ENCODE results near the gene CASR.
A peak's percentile ranks its signal among the peaks of the same experiment; 100 is the strongest.

The CASR gene

DNA sequence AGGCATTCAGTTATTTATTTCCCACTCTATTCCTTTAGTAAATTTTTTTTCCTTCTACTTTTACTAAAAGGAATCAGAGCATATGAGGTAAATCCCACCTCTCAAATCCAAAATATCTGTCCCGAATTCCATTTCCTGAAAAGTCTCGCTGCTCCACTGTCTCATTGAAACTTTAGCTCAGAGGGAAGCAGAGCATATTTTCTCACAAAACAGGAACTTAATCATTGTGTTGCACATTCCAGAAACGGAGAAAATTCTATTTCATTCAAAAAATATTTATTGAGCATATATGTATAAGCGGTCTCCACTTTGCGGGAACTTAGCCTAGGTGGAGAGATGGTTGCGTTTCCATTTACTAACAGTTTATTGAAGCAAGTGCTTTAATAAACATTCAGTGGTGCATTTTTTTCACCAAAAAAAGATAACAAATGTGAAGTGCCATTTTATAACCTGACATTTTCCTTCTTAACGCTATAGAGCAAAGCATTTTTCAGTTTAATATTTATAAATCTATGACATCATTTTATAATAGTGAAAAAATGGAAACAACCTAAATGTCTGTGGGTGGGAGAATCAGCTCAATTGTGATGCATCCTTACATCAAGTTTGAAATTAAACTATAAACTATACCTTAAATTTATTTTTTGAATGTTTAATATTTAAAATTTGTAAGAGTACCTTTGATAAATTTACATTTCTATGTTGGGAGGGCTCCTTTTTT lies 74.3 kb downstream of the CASR start:
- FAIRE-seq (no peak), DNase-seq (ENCODE audit: low spot score) (no peak)

DNA sequence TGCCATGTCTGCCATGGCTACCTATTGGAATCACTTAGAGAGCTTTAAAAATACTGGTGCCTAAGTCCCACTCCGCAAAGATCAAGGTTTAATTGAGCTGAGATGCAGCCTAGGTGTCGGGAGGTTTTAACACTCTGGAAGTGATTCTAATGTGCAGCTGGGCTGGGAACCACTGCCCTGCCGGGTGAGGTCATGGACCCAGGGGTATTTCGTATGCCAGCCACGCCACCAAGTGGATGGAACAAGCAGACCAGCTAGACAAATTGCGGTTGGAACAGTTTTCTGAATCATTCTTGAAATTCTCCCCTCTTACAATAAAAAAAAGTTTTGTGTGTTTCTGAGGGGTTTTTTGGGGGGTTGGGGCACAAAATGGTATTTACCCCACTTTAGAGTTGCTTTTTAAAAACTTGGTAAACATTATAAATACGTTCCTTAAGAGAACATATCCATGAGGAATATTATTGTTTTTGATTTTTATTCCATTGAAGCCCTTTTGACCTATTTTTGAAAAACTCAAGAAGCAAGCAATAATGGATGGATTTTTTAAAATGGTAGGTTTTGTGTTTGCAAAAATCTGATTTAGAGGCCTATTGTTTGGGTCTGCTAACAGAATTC lies 75.4 kb downstream of the CASR start:
- DNase-seq (ENCODE audit: low spot score) (peak; percentile 46), FAIRE-seq (peak; percentile 10)

DNA sequence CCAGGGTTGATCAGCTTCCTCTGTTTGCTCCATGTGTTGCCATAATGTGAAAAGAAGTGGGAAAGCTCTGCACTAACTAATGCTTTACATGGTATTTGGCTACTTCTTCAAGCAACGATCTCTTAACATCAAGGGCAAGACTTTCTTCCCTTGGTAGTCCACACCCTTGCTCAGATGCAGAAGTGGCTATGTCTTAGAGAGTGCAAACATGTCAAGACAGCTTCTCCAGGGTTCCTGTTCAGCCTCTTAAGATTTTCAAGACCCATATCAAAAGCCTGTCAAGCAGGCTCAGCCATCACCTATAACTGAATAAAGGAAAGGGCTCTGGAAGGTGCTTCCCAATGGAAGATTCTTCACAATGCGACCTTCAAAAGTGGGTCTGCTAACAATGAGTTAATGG lies 76.7 kb downstream of the CASR start:
- FAIRE-seq (no peak), DNase-seq (ENCODE audit: low spot score) (no peak)

DNA sequence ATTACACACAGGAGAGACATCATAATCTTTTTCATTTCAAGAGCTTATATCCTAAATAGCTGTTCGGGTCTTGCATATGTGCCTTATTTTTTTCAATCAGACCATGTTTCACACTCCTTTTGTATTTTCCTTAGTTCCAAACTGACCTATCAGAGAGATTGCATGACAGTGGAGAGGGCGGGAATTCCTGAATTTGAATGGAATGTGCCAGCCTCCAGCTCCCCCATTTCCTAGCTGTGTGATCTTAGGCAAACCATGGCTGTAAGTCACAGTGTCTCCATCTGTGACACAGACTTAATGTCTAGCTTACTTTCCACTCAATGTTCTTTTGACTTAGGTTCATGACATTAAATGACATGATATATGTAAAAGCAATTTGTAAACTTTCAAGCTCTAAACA lies 79.6 kb downstream of the CASR start:
- DNase-seq (ENCODE audit: low spot score) (no peak), FAIRE-seq (no peak)

DNA sequence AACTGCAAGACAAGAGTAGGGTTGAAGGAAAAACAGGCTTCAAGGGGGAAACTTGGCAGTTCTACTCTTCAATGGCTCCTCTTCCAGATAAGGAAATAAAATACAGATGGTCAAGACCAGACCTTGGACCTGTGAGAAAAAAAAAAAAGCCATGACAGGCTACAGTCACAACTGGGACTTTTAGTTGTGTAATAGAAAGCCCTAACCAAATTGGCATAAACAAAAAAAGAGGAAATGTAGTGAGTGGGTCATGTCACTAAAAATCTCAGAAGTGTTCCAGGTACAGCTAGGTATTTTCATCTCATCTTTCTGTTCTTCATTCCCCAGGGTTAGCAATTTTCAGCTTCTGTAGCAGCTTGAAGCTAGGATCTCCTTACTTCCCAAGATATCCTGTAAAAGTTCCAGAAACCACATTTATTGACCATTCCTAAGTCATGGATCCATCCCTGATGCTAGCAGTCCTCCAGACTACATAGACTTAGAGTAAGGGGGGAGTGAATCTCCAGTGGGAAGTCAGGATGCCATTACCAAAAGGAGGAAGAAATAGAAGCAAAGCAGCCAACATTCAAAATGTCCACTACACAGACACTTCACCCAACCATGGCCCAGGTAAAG lies 80.6 kb downstream of the CASR start:
- DNase-seq (ENCODE audit: low spot score) (no peak), FAIRE-seq (no peak)

DNA sequence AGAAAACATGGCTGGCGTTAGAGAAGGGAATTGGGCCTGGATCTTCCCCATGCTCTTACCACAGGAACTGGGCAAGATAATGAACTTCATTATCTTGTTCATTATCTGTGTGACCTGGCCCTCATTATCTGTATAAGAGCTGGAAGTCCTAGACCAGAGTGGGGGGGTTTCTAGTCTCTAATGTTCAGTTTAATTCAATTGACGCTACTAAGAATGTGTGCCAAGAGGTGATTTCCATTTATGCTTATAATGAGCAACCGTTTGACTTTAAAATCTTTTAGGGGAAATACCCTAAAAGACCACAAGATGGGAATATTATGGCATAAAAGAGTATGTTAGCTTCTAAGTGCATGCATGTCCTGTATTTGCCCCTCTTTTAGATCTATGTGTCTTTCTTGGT lies 82.5 kb downstream of the CASR start:
- FAIRE-seq (no peak), DNase-seq (ENCODE audit: low spot score) (no peak)

DNA sequence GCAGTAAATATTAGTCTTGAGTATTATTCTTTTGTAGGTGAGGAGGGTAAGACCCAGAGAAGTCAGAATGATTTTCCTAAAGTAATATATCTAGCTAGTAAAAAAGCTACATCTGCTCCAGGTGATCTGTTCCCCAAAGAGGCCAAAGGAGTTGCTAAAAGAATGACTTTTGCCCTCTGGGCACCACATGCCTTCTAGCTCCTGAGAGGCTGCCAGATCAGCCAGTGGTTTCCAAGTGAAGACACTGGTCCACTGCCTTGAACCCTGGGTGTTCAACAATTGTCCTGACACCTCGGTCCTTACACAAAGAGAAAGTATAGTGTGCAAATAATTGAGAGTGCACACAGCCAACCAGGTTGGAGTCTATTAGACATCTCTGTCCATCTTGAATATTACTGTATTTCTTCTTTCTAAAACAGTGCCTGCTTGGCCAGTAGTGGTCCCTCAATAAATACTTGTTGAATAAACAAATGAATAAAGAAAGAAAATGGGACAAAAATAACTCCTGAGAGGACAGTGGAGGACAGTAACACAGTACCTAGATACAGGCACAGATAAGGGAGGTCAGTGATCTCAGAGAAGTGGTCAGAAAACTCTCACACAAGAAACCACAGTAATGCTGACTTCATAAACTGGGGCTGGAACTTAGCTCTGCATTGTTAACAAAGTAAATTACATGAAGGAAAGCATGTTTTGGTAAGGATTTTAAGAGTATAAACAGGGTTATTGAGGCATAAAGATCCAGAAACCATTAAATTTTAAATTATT lies 85.0 kb downstream of the CASR start:
- DNase-seq (ENCODE audit: low spot score) (peak; percentile 18), FAIRE-seq (peak; percentile 79)

DNA sequence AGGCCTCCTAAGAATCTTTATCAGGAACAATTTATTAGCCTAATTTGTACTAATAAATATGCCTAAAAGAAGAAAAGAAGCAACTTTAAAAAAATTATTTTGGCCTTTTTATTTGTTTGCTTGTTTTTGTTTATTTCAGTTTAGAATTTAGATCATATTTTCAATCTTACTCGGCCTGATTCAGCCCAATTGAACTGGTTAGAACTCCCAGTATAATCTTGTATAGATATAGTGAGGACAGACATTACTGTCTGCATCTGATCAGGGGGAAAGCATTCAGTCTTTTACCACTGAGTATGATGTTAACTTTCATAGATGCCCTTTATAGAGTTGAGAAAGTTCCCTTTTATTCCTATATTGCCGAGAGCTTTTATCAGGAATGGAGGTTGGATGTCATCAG lies 85.6 kb downstream of the CASR start:
- no peak for FAIRE-seq

DNA sequence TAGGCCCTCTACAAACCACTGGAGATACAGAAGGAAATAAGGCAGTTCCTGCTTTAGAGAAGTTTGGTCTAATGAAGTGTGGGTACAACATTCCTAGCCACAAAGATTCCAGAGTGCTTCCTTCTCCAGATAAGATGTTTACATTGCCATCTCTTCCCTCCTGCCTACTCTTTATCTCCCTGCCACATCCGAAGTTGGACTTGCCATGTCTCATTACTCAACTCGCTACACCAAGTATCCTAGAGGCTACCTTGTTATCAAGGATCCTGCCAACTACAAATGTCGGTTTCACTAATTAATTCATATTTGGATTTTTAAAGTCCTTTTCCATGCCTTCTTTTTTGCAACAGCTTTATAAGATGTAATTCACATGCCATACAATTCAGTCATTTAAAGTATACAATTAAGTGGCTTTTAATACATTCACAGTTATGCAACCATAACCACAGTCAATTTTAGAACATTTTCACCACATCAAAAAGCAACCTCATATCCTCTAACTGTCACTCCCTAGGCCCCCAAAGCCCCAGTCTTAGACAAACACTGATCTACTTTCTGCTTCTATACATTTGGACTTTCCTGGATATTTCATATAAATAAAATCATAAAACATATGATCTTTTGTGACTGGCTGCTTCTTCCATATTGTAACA lies 87.9 kb downstream of the CASR start:
- DNase-seq (ENCODE audit: low spot score) (no peak), FAIRE-seq (no peak)

More for the DNA sequence above, 85.6 kb downstream of the CASR start:
- no peak for DNase-seq (ENCODE audit: low spot score)

DNA sequence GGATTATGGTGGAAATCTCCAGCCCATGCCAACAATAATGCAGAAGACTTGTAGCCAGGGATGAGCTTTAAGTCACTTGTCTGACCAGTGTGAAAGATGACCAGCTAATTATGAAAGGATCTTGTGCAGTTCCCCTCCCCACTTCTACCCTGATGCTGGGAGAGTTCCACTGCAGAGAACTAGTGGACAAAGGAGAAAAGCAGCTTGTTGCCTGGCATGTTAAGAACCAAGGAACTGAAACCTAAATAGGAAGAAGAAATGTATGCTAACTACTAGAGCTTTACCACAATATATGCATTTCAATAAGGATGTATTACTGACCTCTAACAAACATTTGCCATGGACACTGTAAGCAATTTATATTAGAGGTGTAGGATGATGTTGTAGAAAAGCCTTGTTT lies 89.4 kb downstream of the CASR start:
- FAIRE-seq (no peak), DNase-seq (ENCODE audit: low spot score) (no peak)

DNA sequence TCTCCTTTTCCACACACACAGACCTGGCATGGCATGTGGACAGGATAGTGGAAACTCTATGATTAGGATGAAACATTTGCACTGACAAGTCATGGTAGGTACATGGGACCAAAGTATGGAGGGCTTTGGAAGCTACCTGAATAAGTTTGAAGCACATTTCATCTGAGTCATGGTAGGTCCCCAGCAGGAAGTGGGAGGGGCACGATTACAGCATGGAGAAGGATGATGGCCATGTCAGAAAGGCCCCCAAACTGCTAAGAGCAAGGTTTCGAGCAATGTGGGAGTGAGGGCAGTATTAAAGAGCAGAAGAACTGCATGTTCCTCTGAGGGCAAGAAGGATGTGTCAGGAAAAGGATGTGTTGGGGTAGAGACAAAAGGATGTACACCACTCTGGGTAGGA lies 90.0 kb downstream of the CASR start:
- no peak for FAIRE-seq
- DNase-seq (ENCODE audit: low spot score): no peak

DNA sequence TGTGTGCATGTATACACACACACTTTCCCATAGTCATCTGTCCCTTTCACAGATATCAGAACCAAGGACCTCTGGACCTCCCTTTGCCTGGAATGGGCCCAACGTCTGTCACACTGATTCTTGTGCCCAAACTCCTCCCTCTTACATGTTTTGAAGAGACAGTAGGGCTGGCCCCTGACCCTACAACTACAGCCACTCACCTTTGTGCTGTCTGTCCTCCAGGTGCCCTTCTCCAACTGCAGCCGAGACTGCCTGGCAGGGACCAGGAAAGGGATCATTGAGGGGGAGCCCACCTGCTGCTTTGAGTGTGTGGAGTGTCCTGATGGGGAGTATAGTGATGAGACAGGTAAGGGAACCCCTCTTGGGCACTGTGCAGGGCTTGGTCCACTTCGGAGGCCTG lies 98.4 kb downstream of the CASR start:
- FAIRE-seq: no peak
- DNase-seq (ENCODE audit: low spot score): no peak

DNA sequence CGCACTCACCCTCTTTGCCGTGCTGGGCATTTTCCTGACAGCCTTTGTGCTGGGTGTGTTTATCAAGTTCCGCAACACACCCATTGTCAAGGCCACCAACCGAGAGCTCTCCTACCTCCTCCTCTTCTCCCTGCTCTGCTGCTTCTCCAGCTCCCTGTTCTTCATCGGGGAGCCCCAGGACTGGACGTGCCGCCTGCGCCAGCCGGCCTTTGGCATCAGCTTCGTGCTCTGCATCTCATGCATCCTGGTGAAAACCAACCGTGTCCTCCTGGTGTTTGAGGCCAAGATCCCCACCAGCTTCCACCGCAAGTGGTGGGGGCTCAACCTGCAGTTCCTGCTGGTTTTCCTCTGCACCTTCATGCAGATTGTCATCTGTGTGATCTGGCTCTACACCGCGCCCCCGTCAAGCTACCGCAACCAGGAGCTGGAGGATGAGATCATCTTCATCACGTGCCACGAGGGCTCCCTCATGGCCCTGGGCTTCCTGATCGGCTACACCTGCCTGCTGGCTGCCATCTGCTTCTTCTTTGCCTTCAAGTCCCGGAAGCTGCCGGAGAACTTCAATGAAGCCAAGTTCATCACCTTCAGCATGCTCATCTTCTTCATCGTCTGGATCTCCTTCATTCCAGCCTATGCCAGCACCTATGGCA lies 100.5 kb downstream of the CASR start:
- FAIRE-seq: no peak
- DNase-seq (ENCODE audit: low spot score): no peak

DNA sequence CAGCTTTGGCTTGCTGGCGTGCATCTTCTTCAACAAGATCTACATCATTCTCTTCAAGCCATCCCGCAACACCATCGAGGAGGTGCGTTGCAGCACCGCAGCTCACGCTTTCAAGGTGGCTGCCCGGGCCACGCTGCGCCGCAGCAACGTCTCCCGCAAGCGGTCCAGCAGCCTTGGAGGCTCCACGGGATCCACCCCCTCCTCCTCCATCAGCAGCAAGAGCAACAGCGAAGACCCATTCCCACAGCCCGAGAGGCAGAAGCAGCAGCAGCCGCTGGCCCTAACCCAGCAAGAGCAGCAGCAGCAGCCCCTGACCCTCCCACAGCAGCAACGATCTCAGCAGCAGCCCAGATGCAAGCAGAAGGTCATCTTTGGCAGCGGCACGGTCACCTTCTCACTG lies 101.0 kb downstream of the CASR start:
- FAIRE-seq: no peak

DNA sequence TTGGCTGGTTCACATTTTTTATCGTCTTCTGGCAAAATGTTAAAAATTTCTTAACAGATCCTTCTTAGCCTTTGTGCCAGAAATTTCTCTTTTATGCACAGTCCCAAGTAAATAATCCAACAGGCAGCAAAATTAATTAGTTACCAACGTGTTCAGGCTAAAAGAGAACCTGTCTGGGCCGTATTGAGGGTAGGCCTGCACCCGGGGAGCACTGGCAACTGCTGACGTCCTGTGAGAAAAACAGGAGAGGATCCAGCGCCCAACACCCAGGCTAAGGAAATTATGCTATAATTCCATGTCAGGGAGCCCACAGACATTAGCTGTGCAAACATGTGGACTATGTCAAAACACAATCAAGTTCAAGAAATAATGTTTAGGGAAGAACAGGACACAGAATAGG lies 110.9 kb downstream of the CASR start:
- DNase-seq (ENCODE audit: low spot score) (no peak), FAIRE-seq (no peak)

More for the DNA sequence above, 101.0 kb downstream of the CASR start:
- DNase-seq (ENCODE audit: low spot score): no peak

DNA sequence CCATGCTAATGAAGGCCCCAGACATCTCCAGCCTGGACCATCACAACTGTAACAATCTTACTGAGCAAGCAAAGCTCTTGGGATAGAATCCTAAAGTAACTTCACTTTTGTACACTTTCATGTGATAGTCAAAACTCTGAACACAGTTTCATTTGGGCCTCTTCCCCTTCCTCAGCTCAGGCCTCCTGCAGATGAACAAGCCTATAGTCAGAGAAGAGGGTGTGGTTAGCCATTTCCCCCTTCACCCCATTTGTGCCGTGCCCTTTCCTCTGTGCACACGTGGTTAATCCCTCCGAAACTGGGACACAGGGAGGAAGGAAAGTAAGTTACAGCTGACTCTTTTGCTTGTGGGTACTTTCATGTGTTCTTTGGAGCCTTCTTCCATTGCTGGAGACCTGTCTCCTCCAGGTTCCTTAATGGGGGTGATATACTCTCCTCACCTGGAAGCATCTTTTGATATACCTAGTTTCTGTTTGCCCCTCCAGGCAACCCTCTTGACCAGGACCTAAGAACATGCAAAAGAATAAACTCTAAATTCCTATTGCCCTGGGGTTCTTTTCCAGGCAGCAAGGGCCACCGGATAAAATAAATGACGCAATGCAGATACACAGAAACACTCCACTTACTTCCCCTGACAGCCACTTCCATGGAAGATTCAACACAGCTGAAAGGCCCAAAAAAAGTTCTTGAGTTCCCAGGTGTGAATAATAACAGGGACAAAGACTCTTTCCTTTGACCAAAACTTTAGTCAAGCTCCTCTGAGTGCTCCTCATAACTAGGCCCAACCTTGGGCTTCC lies 112.0 kb downstream of the CASR start:
- FAIRE-seq (no peak), DNase-seq (ENCODE audit: low spot score) (no peak)

DNA sequence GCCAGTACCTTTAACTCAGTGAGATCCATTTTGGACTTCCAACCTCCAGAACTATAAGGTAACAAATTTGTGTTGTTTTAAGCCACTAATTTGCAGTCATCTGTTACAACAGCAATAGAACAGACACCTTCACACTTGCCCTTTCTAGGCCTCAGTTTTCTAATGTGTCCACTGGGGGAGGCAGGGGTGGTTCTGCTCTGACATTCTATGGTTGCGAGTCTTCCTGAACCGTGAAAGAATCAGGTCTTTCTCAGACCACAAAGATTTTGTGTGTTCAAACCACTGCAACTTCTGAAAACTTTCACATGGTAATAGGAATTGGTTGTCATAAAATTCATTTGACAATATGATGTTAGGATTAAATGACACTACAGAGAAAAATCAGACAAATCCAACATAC lies 114.8 kb downstream of the CASR start:
- no peak for FAIRE-seq
- DNase-seq (ENCODE audit: low spot score): no peak

DNA sequence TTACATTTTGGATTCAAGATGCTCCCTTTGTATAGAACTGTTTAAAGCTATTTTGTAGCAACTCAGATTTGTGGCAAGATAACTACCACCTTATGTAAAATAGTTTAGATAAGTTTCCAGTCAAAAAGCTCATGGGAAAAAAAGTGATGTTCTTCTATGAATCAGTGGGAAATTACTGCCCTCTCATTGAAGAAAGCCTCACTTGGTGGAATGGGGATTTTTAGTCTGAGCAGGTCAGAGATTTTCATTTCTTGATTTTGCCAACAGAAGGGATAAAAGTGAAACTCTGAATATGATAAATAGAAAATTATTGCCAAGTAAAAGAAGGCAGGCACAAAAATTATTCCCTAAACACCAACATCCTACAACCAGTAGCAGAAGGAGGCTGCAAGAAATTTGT lies 115.7 kb downstream of the CASR start:
- FAIRE-seq: no peak

DNA sequence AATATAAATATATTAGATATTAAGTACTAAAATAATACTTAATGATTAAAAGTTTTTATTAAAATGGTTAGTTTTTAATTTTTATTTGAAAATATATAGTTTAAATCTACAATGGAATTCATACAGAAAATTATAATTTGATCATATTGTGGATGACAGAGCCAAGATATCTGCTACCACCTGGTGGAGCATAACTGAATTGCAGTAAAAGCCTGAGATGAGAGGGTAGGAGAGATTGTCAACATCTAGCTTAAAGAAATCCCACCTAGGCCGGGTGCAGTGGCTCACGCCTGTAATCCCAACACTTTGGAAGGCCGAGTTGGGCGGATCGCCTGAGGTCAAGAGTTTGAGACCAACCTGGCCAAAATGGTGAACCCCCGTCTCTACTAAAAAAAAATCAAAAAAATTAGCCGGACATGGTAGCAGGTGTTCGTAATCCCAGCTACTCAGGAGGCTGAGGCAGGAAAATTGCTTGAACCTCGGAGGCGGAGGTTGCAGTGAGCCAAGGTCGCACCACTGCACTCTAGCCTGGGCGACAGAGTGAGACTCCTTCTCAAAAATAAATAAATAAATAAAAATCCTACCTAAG lies 116.5 kb downstream of the CASR start:
- peak; percentile 95 for FAIRE-seq
- peak; percentile 35 for DNase-seq (ENCODE audit: low spot score)

More for the DNA sequence above, 115.7 kb downstream of the CASR start:
- no peak for DNase-seq (ENCODE audit: low spot score)

DNA sequence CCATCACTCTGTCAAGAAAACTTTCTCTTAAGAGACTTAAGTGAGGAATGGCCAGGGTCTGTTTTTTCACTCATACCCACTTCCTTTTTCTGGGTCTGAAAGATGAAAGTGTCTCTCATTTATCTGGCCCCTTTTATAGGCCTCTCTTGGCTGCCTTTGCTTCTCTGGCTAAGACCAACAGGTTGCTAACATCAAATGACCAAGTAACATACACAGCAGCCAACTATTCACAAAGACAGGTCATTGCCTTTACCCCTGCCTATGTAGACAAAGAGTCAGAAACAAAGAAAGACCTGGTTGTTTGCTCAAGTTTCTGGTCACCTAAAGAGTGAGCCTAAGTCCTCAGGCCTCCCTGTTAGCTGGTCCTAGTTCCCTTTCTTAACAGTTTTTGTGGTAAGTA lies 117.6 kb downstream of the CASR start:
- FAIRE-seq: no peak
- no peak for DNase-seq (ENCODE audit: low spot score)

Data from RCC 7860 (cell line).